GM21825 (cell line): Measurements from ENCODE around the gene REXO1.

Experiments used
- ATAC-seq: cut with Tn5 transposase; IDR thresholded peaks from one replicate; pipeline ENCODE4 v1.9.1; 2021; ENCODE audit warnings: mild to moderate bottlenecking, moderate library complexity; ENCODE audit not compliant: unreplicated experiment

The REXO1 gene

DNA sequence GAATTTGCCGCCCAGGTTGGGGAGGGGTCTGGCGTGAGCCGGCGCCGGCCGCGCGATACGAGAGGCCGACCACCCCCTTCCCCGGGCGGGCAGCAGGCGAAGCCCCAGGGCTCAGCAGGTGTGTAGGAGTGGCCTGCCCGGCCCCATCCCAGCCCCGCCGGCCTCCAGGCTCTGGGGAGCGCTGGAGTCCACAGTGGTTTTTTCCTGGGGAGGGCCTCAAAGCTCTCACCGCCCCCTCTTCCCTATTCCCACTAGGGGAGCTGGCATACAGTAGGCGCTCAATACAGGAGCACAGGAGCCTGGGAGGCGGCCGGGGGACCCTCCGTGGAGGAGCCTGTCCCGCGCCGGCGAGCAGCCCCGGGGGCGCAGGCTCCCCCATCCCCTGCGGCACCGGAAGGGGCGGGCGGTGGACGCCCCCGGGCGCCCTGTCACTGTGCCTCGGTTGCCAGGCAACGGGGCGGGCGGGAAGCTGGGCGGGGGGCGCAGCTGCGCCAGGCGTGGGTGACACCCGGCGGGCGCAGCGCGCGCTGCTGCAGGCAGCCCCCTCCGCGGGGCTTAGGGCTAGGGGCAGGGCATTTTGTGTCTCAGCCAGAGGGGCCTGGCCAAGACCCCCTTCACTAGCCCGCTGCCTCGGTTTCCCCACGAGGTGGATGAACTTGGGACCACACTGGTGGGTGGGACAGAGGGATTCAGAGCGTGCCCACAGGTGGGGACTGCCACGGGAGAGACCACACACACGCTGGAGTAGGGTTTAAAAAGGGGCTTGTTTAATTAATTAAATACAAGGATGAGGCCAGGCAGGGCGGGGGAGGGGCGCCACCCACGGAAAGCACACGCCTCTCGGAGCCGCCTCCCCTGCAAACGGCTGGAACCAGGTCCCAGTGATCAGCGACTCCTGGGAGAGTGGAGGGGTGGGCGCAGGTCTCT lies 3.6 kb upstream of the REXO1 start:
- no peak for ATAC-seq

DNA sequence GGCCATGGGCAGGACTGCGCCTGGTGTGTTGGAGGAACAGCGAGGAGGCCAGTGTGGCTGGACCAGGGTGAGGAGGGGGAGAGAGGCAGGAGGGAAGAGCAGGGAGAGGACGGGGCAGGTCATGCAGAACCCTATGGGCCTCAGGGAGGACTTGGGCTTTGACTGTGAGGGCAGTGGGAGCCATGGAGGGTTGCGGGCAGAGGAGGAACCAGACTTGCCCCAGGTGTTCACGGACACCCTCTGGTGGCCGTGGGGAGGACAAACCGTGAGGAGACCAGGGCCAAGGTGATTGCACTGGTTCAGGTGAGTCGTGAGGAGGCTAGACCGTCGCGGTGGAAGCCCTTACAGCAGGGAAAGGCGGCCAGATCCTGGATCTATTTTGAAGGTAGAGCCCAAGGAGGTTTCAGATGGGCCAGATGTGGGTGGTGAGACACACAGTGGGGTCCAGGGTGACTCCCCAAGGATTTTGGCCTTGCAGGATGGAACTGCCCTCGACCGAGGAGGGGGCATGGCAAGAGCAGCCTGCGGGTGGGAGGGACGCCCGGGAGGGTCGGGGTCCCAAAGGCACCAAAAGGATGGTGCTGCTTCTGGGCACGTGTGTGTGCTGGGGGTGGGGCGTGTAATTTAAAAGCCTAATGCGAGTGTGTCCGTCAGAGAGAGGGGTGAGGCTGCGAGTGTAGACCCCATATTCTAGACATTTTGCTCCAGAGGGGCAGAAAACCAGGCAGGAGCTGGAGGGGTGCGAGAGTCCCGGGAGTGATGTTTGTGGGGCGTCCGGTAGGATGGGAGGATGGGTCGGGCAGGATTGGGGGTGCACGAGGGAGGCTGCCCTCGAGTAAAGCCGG lies 2.7 kb upstream of the REXO1 start:
- ATAC-seq: no peak

DNA sequence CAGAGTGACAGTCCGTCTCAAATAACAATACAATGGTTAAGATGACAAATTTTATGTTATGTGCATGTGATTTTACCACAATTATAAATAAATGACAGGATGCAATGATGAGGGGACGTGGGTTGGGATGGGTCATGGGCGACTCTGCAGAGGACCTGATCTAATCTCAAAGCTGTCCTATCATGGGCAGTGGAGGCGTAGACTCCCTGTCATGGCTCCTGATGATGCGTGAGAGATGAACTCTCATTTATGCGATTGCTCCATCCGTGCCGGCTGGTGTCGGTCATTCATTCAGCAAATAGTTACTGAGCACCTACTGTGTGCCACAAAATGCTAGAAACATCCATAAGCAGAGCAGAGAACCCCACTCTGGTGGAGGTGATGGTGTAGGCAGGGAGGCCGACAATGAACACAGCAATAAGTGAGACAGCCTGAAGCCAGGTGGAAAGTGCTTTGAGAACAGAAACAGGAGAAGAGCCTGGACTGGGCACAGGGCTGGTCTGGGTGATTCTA lies 1.7 kb upstream of the REXO1 start:
- no peak for ATAC-seq

DNA sequence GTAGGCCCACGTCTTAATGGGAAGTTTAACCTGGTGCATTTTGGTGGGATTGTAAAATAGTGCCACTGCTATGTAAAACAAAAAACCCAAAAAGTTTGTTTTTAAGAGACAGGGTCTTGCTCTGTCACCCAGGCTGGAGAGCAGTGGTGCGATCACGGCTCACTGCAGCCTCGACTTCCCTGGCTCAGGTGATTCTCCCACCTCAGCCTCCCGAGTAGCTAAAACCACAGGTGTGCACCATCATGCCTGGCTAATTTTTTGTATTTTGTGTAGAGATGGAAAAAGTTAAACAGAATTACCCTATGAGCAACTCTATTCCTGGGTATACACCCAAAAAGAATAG lies 820 bp upstream of the REXO1 start:
- no peak for ATAC-seq

DNA sequence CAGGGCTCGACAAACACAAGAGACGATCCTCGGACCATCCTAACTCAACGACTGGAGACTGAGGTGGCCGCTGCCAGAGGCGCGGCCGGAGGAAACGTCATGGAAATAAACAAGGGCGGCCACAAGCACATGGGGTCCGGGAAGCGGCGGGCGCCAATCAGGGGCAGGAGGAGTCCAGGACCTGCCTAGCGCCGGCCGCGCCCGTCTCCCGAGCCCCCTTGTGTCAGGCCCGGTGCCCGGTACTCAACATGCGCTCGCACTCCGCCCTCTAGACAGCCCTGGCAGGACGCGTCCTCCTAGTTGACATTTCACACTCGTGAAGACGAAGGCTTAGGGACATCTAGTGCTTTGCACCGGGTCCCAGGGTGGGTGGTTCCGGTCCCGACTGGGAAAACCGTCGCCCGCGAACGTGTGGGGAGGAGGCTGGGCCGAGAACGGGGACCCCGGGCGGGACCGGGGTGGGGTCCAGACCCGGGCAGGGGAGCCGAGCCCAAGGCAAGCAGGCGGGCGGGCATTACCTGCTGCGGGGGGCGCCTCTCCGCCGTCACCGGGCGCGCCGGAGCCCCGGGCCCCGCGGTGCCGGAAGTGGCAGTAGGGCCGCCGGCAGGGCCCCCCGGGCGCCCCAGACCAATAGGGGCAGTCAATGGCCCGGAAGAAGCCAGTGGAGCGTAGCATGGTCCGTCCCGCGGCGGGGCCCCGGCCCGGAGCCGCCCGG lies 442 bp downstream of the REXO1 start:
- ATAC-seq: peak; percentile 17

DNA sequence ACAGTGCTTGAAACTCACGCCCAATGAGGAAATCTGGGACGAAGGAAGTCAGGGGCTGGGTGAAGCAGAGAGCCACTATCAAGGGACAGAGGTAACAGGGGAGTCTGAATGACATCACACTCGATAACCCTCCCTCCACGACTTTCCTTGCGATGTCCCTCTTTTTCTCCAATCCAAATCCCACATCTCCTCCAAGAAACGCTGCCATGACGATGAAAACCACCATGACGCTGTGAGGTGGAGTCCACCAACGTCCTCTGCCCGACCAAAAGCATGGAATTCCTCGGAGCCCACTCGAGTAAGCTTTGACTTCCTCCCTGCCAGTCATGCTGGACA lies 967 bp downstream of the REXO1 start:
- no peak for ATAC-seq

DNA sequence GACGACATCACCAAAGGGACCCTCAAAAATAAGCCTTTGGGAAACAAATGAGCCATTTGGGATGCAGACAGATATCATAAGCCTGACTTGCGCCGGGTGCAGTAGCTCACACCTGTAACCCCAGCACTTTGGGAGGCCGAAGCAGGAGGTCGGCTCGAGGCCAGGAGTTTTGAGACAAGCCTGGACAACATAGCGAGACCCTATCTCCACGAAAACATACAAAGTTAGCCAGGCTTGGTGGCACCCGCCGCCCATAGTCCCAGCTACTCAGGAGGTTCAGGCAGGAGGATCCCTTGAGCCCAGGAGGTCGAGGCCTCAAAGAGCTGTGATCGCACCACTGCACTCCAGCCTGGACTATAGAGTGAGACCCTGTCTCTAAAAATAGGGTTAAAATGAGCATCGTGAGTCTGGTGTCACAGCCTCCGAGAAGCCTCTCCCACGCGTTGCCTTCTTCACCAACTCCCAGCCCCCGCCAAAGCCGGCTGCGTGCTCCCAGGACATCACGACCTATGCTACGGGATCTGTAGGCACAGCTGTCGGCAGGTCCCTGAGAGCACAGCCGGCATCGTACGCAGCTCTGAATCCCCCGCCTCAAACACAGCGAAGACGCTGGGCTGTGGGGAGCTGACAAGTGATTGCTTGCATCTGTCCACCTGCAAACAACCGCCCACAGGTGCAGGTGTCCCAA lies 1.6 kb downstream of the REXO1 start:
- no peak for ATAC-seq

DNA sequence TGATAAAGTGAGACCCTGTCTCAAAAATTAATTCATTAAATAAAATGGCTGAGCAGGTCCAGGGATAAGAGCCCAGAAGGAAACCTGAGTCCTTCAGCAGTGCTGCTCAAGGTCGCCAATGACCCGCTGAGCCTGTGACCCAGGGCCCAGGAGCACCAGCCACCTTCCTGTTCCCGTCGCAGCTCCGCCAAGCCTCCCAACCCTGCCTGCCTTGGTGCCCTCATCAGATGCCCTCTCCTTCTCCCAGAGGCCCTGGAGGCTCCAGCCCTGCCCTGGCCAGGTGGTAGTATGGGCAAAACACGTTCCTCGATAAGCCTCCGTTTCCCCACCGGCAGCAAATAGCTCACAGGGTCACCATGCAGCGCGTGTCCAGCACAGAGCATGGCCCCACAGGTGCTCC lies 2.6 kb downstream of the REXO1 start:
- ATAC-seq: no peak

DNA sequence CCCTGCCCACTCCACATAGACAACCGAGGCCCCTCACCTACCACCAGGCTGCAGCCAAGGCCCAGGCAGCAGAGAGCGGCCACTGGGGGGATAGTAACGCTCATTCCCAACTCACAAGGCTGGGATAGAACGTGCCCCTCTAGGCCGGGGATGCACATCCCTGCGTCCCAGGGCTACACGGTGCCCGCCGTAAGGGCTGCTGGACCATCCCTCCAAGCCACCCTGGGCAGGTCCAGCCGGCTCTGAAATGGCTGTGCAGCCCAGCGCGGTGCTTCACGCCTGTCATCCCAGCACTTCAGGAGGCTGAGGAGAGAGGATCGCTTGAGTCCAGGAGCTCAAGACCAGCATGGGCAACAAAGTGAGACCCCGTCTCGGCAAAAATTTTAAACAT lies 3.2 kb downstream of the REXO1 start:
- ATAC-seq: no peak

DNA sequence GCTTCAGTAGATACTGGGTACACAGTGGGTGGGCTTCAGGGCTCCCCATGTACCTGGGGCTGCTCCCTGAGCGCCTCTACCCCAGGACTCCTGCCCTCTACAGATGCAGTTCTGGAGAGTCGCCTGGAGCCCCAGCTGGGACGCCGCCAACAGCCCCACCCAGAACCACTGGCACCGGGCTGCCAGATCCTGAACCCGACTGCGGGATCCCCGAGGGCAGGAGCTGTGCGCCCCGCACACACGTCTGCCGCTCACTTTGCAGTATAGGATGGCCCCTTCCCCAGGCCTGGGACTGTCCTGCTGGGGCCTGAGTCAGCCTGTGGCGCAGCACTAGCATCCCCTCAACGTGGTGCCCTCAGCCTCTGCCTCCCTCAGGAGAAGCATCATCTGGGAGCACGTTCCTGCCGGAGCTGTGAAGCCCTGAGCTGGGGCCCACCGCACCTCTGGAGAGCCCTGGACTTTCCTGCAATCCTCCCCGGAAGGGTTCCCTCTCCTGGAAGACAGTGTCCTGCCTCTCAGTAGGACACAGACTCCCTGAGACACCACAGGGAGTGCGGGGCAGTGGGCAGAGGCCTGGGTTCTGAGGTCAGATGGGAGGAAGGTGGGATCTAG lies 3.7 kb downstream of the REXO1 start:
- ATAC-seq: no peak

DNA sequence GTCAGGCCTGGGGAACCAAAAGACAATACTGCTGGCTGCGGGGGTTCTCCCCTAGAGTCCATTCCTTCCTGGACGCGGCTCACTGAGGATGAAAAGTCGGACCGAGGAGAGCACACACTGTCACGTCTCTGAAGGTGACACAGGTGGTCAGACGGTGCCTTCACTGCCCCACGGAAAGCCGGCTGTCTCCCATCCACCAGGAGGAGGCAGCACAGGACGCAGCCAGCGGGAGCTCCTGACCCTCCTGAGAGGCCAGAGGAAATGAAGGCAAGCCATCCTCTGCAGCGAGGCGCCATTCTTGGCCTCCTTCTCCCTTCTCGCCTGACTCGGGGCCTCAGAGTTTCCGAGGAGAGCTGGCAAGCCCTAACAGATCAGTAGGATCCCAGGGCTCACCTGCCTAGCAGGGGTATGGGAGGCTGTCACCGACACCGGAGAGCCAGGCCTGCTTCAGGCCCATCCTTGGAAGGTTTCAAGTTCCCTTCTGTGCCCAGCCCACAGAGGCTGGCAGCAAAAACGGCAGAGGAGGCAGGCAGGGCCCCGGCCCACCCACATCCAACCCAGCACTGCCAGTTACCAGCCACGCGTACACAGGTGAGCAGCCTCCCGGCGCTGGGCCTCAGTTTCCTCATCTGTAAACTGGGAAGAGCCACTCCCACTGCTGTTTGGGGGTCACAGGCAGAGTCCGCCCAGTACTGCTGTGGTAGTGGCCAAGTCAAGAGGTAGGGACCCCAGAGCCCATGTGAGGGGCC lies 4.5 kb downstream of the REXO1 start:
- no peak for ATAC-seq

DNA sequence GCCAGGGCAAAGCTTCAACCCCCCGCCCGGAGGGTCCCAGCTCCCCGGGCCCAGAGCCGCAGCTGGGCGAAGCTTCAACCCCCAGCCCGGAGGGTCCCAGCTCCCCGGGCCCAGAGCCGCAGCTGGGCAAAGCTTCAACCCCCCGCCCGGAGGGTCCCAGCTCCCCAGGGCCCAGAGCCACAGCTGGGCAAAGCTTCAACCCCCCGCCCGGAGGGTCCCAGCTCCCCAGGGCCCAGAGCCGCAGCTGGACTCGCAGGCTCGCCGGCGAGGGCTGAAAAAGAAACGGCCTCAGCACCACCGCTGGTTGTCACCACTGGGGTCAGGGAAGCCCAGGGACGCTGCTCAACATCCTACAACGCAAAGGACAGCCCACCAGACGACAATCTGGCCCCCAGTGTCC lies 5.2 kb downstream of the REXO1 start:
- ATAC-seq: no peak

DNA sequence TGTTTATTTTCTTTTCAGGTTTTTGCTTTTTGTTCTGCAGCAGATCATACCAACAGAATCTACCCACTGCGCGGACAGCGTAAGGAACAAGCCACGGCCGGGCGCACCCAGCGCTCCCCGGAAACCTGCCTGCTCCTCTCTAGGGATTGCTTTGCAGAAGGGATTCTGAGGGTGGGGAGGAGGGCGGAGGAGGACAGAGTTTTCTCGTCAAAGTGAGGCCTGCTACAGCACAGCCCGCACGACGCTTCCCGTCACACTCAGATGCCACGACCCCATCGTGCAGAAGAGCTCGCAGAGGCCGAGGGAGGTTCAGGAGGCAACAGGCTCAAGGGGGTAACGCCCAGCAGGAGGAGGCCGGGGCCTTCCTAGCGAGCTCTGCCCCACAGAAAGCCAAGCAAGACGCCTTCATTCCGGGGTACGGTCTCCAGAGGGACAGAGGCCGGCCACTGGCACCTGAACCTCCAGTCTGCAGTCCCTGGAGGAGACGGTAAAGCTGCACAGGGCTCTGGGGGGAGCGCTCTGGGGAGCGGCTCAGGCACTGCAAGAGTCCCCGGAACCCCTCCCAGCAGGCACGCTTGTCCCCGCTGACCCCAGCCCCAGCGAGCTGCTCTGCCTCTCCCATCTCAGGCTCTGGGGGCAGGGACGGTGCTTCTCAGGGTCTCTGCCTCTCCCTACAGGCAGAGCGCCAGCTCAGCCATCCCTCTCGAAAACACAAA lies 6.9 kb downstream of the REXO1 start:
- no peak for ATAC-seq

DNA sequence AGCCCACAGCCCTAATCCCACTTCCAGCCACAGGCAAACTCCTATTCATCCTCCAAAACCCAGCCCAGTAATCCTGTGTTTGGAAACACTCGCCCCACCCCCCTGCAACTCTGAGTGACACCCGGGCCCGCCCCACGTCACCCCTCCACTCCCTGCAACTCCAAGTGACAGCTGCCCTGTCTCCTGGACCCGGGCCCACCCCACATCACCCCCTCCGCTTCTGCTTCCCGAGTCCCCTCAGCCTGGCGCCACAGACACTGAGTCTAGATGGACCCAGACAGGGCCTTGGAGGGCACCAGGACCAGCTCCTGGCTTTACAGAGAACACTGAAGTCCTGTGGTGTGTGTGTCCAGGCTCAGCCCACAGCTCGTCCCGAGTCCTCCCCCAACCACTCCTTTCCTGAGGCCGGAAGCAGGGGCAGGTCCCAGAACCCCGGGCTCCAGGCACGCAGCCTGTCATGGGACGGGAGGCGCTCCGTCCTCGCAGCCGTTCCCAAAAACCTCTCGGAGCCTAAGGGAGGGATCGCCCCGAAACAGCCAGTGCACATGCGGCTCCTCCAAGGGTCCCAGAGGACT lies 7.7 kb downstream of the REXO1 start:
- no peak for ATAC-seq

DNA sequence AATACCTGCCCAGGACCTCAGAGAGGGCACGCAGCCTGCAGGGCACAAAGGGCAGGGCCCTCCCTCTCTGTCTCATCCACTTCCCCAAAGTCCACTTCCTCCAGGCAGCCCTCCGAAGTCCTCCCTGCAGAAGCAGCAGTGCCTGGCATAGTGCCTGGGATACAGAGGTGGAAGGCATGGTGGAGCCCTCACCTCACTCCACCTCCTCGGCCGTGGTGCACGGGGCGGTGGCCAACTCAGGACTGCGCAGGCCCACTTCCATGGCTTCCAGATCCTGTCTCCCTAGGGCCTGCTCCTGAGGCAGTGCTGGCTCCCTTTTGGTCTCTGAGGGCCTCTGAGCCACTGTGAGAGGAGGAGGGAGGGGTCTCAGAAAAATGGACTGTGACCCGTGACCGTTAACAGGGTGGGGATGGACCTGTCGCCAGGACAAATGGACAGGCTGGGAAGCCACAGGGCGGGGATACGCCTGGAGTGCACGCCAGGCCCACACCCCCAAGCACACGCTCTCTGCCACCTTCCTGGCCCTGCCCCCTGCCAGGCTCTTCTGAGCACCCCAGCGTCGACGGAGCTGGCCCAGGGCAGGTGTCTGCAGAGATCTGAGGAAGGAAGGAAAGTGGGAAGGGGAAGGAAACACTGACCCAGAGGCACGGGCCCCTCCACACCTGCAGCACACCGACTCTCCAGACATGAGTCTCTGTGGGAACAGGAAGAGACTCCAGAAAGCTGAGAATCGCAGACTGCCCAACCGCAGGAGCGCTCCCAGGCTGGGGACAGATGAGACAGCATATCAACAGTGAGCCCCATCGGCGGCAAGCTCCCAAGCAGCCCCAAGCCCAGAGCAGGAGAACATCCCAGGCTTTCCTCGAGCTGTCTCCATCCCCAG lies 8.4 kb downstream of the REXO1 start:
- ATAC-seq: no peak

DNA sequence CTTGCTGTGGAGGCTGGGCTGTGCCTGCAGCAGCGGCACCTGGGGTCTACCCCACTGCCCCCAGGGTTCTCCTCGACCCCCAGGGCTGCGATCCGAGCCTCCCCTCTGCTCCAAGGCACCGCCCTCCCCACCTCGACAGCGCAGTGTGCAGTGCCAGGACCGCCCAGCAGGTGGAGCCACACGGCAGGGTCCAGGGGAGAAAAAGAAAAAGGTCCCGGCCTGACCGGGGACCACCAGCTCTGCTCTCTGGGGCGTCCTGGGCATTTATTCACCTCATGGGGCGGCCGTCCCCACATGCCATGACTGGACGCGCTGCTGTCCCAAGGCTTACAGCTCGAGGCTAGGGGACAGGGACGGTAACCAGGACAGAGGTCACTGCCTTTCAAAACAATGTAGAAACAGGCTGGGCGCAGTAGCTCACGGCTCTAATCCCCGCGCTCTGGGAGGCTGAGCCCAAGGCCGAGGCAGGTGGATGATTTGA lies 10.6 kb downstream of the REXO1 start:
- ATAC-seq: no peak

DNA sequence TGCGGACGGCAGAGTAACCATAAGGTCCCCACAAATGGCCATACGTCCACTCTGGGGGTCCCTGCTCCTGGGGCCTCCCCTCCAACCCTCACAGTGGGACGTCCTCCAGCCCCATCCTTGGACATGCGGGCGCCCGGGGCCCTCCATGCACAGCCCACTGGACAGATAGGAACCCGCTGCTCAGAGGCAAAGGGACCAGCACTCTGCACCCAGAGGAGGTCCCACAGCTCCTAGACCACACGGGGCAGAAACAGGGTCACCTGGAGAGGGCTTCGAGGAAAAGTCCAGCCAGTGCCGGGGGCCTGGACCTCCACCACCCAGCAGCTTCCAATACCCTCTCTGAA lies 11.1 kb downstream of the REXO1 start:
- no peak for ATAC-seq
